GM12878 (cell line): ENCODE measurements around the gene DIO1.
"Not testable (repeated sequence)": the region's sequence is repeated elsewhere in the genome, so short reads cannot be mapped to it uniquely, and the experiment has no call there.

ENCODE experiments used
- CEBPB ChIP-seq, 2 experiments: fragments of 150-350 bp in 1 of 2; IDR thresholded peaks; 2 replicates each; pipeline ENCODE4 v1.6.1; 2012 to 2014; ENCODE audit warnings: low read depth in 2 of 2, low read length in 2 of 2, borderline replicate concordance in 1 of 2, inconsistent platforms in 1 of 2
- CTCF ChIP-seq, 3 experiments: IDR thresholded peaks in 2 of 3; conservative IDR thresholded peaks in 1 of 3; 2 replicates each; pipeline ENCODE4 v1.5.1; 2011; ENCODE audit warnings: low read depth in 3 of 3, low read length in 3 of 3, mild to moderate bottlenecking in 3 of 3, control low read depth in 2 of 3, moderate library complexity in 2 of 3, inconsistent platforms in 1 of 3, mixed read lengths in 1 of 3; ENCODE audit not compliant: control insufficient read depth in 2 of 3, insufficient read depth in 1 of 3; ENCODE audit errors: extremely low read depth in 1 of 3
- POLR2AphosphoS2 ChIP-seq: IDR thresholded peaks from 2 replicates; pipeline ENCODE4 v1.6.1; 2011; ENCODE audit warnings: low read depth, mild to moderate bottlenecking, low read length, improper control_type of control experiment, moderate library complexity
- ZBTB33 ChIP-seq: fragments of 450-650 bp; IDR thresholded peaks from 2 replicates; pipeline ENCODE4 v1.6.1; 2017; ENCODE audit warnings: mild to moderate bottlenecking

GRCh38 chr1:53883600-53883999 lies 10.4 kb upstream of the DIO1 start:
- not testable (repeated sequence) for TF ChIP-seq CTCF (IDR thresholded peaks at IDR 0.05 in 2 of 3, conservative IDR thresholded peaks at IDR 0.05 in 1 of 3; ENCODE audit: control insufficient read depth in 2 of 3, extremely low read depth in 1 of 3, insufficient read depth in 1 of 3, low read depth in 3 of 3, low read length in 3 of 3); POLR2AphosphoS2; CEBPB (IDR thresholded peaks at IDR 0.05; ENCODE audit: borderline replicate concordance in 1 of 2, low read depth in 2 of 2, low read length in 2 of 2); ZBTB33
